HL-60 (cell line): ENCODE measurements around the gene TMEM72.

Experiments used
- CTCF ChIP-seq: IDR thresholded peaks from one replicate; pipeline ENCODE4 v1.5.1; 2011; ENCODE audit warnings: low read length, control low read depth, inconsistent platforms; ENCODE audit not compliant: insufficient read depth
- GABPA ChIP-seq: IDR thresholded peaks from 2 replicates; pipeline ENCODE4 v1.6.1; 2012; ENCODE audit warnings: low read depth
- POLR2AphosphoS5 ChIP-seq: IDR thresholded peaks from 2 replicates; pipeline ENCODE4 v1.6.1; 2012; ENCODE audit warnings: low read depth
- REST ChIP-seq: IDR thresholded peaks from 2 replicates; pipeline ENCODE4 v1.6.1; 2012; ENCODE audit warnings: low read depth; ENCODE audit not compliant: insufficient replicate concordance
- SPI1 ChIP-seq: IDR thresholded peaks from 2 replicates; pipeline ENCODE4 v1.6.1; 2012; ENCODE audit warnings: low read depth, mild to moderate bottlenecking, borderline replicate concordance

GRCh38 chr10:44937196-44938005 lies 26.3 kb downstream of the TMEM72 start:
- TF ChIP-seq CTCF (no peak), REST (no peak), POLR2AphosphoS5 (no peak), SPI1 (no peak), GABPA (no peak)
